SH-SY5Y (cell line): ENCODE measurements around the gene STARD9.

Experiments
- GATA2 ChIP-seq: IDR thresholded peaks from 2 replicates; pipeline ENCODE4 v1.6.1; 2011; ENCODE audit warnings: mild to moderate bottlenecking, low read depth, low read length
- GATA3 ChIP-seq: IDR thresholded peaks from 2 replicates; pipeline ENCODE4 v1.6.1; 2011; ENCODE audit warnings: low read depth, mild to moderate bottlenecking, low read length, moderate library complexity

The STARD9 gene

DNA sequence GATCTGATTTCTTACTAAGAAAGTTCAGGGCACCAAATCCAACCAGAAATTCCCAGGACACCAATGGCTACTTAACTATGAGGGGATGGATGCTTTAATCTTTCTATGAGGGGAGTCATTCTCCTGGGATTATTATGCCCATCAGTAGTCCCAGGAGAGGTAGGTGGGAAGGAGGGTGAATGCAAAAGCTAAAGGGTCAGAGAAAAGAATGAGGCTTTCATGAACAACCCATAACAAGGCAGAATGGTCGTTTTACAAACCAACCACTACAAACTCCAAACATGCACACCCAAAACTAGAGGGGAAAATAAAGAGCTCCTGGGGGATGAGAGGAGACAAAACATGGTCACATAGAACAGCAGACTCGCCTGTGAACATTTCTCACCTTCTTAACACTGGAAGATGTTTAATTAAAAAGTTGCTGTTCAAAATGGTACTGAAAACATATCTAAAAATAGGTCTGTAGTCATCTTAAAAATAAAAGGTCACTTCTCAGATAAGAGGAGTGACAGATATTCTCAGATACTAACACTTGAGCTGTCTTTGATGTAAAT is 3.7 kb downstream of the STARD9 start:
- no peak for TF ChIP-seq GATA2
- TF ChIP-seq GATA3 = no peak

DNA sequence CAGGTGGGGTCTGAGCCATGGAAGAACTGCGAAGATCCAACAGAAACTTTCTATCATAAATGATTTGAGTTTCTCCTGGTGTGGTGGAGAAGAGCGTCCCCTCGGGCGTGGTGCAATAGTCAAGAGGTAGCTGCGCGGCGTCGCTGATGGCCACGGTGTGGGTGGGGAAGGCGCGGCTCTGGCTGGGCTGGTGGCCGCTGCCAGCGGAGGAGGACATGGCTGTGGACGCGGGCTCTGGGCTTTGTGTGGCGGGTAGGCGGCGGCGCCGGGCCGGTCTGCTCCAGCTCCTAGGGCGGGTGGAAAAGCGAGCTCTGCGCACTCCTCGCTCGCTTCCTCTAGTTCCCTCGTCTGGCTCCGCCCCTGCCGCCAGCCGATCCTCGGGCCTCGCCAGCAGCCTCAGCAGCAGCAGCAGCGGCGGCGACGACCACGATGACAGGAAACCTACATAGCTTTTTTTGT is 5.9 kb downstream of the STARD9 start:
- TF ChIP-seq GATA2 (no peak), GATA3 (no peak)

DNA sequence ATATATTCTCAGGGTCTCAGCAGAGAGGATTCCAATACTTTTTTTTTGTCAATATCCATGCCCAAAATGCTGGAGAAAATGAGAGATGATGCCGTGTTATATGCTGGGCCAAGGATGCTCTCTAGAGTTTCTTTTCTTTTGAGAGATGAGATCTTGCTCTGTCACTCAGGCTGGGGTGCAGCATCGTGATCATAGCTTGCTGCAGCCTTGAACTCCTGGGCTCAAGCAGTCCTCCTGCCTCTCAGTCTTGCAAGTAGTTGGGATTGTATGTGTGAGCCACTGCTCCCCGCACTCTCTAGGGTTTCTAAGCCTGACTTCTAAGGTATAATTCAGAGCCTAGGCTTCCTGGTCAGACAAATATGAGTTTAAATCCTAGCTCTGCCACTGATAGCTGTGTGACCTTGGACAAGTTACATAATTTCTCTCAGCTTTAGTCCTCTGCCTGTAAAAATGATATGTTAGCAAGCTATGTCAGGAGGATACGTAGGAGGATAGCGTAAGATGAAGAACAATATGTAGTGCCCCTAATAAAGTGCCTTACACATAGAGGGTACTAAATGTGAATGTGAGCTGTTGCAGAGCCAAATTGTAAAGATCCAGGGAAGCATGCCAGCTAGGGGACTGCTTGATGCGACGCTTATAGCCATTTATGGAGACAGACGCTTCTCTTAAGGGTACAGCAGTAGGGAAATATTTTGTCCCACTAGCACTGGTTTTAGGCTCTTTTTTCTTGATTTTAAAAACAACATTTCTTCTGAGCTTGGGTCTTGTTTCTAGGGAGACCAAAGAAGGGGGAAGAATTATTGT is 7.4 kb downstream of the STARD9 start:
- TF ChIP-seq GATA3 = no peak
- no peak for TF ChIP-seq GATA2

DNA sequence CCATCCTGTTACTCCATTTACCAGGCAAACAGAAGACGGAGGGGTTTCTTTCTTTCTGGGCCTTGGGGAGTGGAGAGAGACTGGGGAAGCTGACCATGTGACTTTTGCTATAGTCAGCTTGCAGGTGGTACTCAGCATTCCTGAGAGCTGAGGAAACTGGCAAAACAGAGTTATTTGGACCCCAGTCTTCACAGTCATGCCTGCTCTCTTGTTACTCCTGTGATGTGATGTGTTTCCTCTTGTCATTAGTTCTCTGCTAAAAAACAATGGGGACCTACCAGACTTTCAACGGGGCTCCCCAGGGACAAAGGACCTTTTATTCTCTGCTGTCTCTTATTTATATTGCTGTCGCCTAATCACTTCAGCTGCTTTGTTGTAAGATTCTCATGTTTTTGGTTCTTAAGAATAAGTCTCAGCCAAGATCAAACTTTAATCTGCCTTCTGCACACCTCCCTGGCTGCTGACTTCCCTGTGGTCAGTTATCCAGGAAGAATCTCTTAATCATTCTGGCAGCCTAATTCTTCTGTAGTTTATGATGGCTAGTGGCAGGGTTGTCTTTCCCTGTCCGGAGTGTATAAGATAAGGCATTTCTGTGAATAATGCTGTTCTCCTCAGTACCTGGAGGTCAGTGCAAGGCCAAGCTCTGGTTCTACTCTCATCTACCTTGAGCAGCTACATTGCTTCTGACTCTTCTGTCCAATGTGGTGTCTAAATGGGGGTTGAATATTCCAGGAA is 8.8 kb downstream of the STARD9 start:
- TF ChIP-seq GATA2 (no peak), GATA3 (no peak)

DNA sequence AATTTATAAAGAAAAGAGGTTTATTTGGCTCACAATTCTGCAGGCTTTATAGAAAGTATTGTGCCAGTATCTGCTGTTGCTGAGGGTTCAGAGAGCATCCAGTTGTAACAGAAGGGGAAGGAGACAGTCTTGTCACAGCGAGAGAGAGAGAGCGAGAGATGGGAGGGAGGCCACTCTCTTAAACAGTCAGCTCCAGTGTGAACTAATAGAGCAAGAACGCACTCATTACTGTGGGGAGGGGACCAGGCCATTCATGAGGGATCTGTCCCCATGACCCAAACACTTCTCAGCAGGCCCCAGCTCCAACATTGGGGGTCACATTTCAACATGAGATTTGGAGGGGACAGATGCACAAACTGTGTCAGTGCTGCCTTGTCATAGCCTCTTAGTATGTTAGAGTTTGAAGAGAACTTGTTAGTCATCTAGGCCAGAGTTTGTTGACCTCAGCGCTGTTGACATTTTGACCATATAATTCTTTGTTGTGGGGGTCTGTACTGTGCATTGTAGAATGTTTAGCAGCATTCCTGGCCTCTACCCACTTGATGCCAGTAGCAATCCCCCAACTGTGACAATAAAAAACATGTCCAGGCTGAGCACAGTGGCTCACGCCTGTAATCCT is 15.3 kb downstream of the STARD9 start:
- no peak for TF ChIP-seq GATA2
- TF ChIP-seq GATA3 = no peak

DNA sequence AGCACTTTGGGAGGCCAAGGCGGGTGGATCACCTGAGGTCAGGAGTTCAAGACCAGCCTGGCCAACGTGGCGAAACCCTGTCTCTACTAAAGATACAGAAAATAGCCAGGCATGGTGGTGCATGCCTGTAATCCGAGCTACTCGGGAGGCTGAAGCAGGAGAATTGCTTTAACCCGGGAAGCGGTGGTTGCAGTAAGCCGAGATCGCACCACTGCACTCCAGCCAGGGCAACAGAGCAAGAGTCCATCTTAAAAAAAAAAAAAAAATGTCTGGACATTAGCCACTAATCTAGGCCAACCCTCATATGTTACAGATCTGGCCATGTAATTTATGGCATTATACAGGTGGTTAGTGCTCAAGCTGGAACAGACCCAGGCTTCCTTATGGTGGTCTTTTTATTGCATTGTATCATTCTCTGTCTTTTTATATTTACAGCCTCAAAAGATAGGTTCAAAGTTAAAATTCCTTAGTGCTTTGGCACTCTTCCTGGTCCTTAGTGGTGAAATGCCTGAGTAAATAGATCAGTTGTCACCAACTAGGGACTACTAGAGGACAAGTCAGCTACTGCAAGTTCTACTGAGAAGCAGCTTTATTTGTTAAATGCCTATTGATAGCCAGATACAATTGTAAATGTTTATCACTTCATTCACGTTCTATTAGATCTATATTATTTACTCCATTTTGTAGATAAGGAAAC is 16.0 kb downstream of the STARD9 start:
- TF ChIP-seq GATA3 = no peak
- TF ChIP-seq GATA2 = no peak

DNA sequence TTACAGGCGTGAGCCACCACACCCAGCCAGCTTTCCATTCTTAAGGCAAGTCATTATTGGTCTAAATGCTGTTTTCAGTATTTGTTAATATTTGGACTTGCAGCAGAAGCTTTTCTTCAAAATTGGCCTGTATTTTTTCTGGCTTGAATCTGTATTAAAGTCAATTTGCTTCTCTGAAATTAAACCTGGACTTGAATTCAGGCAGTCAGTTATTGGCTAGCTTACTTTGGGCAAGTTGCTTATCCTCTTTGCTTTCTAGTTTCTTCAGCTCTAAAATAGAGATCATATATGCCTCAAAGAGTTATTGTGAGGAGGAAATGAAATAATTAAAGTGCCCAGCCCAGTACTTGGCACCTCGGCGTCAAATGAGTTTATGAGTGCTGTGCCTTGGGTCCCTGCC is 17.3 kb downstream of the STARD9 start:
- TF ChIP-seq GATA2 (no peak), GATA3 (no peak)

DNA sequence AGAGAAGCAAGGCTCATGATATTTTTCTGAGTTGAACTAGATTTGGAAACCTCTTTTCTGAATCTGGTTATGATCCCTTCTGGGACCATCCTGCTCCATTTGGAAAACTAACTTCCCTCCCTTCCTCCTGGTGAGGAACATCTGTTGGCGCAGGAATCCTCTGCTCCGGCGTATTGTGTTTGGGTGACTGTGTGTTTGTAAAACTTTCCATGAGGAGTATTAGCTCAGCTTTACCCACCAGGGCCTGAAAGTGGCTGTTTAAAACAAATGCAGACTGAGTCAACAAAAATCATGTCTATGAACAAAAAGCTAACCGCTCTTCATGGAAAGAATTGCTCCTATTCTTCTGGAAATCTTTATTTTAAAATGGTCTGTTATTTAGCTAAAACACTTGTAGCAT is 17.7 kb downstream of the STARD9 start:
- TF ChIP-seq GATA3 (no peak), GATA2 (no peak)

DNA sequence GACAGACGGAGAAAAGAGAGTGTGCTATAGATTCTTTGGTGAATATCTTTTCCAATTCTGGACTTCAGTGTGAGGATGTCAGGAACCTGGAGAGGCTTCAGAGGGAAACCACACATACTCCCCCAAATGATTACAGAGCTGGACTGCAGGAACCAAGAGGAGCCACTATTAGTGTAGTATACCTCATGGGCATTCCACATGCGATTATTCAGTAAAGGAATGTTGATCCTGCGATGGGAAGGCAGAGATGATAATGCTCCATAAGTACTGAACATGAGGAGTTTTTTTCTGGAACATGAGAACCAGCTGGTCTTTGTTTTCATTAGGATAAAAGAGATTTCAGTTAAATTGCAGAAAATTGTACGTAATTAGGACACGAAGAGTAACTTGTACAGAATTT is 18.7 kb downstream of the STARD9 start:
- no peak for TF ChIP-seq GATA3
- no peak for TF ChIP-seq GATA2

DNA sequence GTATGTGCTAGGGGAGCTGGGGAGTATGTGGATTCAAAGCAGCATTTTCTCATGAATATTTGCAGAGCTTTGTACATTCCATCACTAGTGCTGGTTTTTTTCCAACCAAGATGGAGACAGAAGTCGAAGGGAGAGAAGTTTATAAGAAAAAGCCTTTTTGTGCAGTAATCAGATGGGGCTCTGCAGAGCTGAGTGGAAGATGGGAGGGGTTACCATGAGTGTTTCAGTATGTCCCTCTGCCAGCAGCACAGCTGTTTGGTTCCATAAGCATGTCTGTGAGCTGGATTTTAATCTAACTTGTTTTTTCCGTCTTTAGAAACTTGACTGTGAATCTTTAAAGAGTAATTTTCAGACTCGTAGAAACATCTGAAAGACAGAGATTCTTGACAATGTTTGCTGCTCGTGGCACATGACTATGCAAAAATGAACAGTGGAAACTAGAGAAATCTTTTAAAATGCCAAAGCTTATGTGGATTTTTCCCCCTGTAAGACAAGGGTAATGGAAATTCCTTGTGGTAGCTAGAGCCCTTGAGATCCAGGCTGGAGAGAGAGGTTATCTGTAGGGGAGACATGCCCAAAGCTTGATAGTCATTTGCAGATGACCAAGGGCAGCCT is 20.3 kb downstream of the STARD9 start:
- TF ChIP-seq GATA3 (no peak), GATA2 (no peak)

DNA sequence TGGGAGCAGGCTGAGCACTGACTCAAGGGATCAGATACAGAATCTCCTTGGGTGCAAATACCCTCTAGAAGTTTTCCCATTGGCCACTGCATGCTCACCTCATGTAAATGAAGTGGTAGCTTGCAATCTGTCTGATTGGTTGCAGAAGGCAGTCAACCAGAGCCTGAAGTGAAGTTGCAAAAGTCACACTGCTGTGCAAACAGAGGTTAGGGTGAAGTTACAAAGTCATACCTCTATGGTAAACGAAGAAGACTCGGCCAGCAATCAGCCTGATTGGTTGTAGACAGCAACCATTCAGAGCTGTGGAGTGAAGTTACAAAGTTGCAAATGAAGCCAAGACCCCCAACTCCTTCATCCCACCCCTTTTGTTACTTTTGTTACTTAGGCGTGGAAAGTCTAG is 27.1 kb downstream of the STARD9 start:
- TF ChIP-seq GATA3 (no peak), GATA2 (no peak)

DNA sequence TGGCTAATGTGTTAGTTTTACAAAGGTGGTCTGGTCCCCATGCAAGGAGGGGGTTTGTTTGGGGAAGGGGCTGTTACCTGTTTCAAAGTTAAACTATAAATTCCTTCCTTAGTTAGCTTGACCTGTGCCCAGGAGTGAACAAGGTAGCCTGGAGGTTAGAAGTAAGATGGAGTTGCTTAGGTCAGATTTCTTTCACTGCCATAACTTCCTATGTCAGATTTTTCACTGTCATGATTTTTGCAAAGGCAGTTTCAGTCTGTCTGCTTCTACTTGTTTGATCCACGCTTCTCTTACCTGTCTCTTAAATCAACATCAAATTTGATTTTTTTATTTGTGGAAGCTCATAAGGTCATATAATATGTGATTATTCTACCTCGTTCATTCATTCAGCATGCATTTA is 28.6 kb downstream of the STARD9 start:
- TF ChIP-seq GATA3 (no peak), GATA2 (no peak)

DNA sequence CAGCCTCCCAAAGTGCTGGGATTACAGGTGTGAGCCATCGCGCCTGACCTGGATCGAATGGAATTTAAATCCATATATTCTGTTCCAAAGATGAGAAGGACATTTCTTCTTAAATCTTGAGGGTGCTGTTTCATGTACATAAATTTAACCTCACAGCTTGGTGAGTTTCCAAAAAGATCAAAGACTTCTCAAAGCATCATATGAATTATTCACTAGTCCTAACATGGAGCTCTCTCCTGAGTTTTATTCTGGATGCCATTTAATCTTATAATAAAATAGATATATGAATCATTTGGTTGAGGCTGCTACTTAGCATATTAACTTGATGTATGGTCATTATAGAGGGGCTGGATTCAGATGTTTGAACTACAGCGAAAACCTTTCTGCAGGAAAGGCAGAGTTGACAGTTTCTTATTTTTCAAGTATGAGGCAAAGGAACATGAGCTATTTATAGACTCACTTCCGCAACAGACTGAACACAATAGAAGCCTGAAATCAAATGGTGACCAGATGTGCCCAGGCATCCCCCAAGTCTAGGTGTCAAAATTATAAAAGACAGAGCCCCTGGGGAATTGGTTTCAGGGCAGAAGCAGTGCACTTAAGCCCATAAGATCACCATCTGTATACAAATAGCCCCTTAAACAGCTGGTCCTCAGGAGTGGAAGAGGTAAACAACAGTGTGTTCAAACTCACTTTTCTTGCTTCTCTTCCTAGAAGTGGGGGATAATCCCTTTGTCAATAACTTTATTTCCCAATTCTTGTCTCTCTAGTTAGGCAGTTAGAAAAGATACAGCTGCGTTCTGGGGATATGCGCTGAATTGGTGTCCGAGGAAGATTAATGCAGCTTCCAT is 29.7 kb downstream of the STARD9 start:
- no peak for TF ChIP-seq GATA2
- no peak for TF ChIP-seq GATA3
